ENCODE results near the gene PEX11A.

The PEX11A gene

DNA sequence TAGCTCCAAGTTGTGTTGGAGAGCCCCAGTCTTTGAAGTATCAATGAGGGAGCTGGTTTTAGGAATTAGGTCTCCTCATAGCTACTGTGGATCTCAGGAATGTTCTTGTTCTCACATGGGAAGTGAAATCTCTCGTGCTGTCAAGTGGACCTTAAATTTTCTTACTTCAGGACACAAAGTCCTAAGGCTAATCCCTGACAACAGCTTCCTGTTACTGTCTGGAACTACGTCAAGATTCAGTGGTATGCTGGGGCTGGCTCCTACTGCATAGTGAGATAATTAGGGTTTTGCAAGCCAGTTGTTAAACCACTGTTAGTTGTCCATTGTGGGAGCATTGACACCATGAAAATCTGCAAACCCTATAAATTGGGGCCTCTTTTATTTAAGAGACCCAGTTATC lies 37.7 kb upstream of the PEX11A start:
- H2BK15ac ChIP-seq (replicated peaks; ENCODE audit: low read depth), result no peak overlapping the region
- no peak overlapping the region for H3K9ac ChIP-seq (ENCODE audit: low read length)
- no peak overlapping the region for H3K4ac ChIP-seq (ENCODE audit: low read depth, low read length)
- no CpG with 5 or more reads among the region's 2 CpGs for WGBS (ENCODE audit: extremely low coverage, insufficient coverage, low lambda C conversion rate)
- H3K4me3 ChIP-seq (ENCODE audit: low read length), result no peak overlapping the region
- DNase-seq, result no peak
- H4K8ac ChIP-seq (ENCODE audit: low read depth, low read length), result no peak overlapping the region
- H3K4me1 ChIP-seq (ENCODE audit: control insufficient read depth, low read depth, low read length), result no peaks in the 10 kb centered on the region
- H3K36me3 ChIP-seq (ENCODE audit: control insufficient read depth, insufficient read depth, low read length), result no peaks in the 10 kb centered on the region
- no peak overlapping the region for H3K4me2 ChIP-seq (ENCODE audit: low read length)
- no peak overlapping the region for H2BK120ac ChIP-seq (ENCODE audit: low read depth, low read length)
- no peak overlapping the region for H4K5ac ChIP-seq (ENCODE audit: low read length)
- no peaks in the 10 kb centered on the region for H3K27me3 ChIP-seq (ENCODE audit: insufficient read depth, low read length, poor library complexity)
- H3K27ac ChIP-seq (ENCODE audit: low read depth, low read length), result no peak overlapping the region
- H3K79me1 ChIP-seq (ENCODE audit: low read length), result no peaks in the 10 kb centered on the region
- H3K79me2 ChIP-seq (ENCODE audit: control insufficient read depth, insufficient read depth, low read length), result no peaks in the 10 kb centered on the region
- H2BK5ac ChIP-seq (ENCODE audit: low read length), result no peak overlapping the region
- no peak overlapping the region for H3K56ac ChIP-seq (ENCODE audit: low read length)
- H3K18ac ChIP-seq (ENCODE audit: low read length), result no peak overlapping the region
- H3K23ac ChIP-seq (ENCODE audit: low read length), result no peak overlapping the region
- no peak overlapping the region for H2AK5ac ChIP-seq (ENCODE audit: low read length)

- H3K4me3 ChIP-seq (ENCODE audit: low read length), result no peak overlapping the region
These were observed 34.5 kb upstream of the PEX11A start for GRCh38 chr15:89725064-89725463.

GRCh38 chr15:89724621-89725020 lies 34.1 kb upstream of the PEX11A start:
- H3K4me2 ChIP-seq (ENCODE audit: low read length), result no peak overlapping the region
- H3K79me2 ChIP-seq (ENCODE audit: control insufficient read depth, insufficient read depth, low read length), result no peaks in the 10 kb centered on the region
- H2BK15ac ChIP-seq (replicated peaks; ENCODE audit: low read depth), result no peak overlapping the region
- H3K23ac ChIP-seq (ENCODE audit: low read length), result no peak overlapping the region
- no peak overlapping the region for H3K18ac ChIP-seq (ENCODE audit: low read length)
- H3K36me3 ChIP-seq (ENCODE audit: control insufficient read depth, insufficient read depth, low read length), result no peaks in the 10 kb centered on the region
- WGBS (ENCODE audit: extremely low coverage, insufficient coverage, low lambda C conversion rate), result no CpG with 5 or more reads among the region's 1 CpG
- no peak overlapping the region for H2BK5ac ChIP-seq (ENCODE audit: low read length)
- no peak for DNase-seq
- no peak overlapping the region for H3K9ac ChIP-seq (ENCODE audit: low read length)
- H3K4ac ChIP-seq (ENCODE audit: low read depth, low read length), result no peak overlapping the region
- H3K27ac ChIP-seq (ENCODE audit: low read depth, low read length), result no peak overlapping the region
- no peak overlapping the region for H4K5ac ChIP-seq (ENCODE audit: low read length)
- H3K4me1 ChIP-seq (ENCODE audit: control insufficient read depth, low read depth, low read length), result no peaks in the 10 kb centered on the region
- H3K27me3 ChIP-seq (ENCODE audit: insufficient read depth, low read length, poor library complexity), result no peaks in the 10 kb centered on the region
- H2AK5ac ChIP-seq (ENCODE audit: low read length), result no peak overlapping the region
- H3K4me3 ChIP-seq (ENCODE audit: low read length), result no peak overlapping the region
- no peak overlapping the region for H3K56ac ChIP-seq (ENCODE audit: low read length)
- H4K8ac ChIP-seq (ENCODE audit: low read depth, low read length), result no peak overlapping the region
- no peaks in the 10 kb centered on the region for H3K79me1 ChIP-seq (ENCODE audit: low read length)
- H2BK120ac ChIP-seq (ENCODE audit: low read depth, low read length), result no peak overlapping the region

More at GRCh38 chr15:89725064-89725463, 34.5 kb upstream of the PEX11A start:
- H3K4me2 ChIP-seq (ENCODE audit: low read length), result no peak overlapping the region
- no peak overlapping the region for H2BK5ac ChIP-seq (ENCODE audit: low read length)
- no peaks in the 10 kb centered on the region for H3K4me1 ChIP-seq (ENCODE audit: control insufficient read depth, low read depth, low read length)
- DNase-seq, result no peak
- no peak overlapping the region for H4K8ac ChIP-seq (ENCODE audit: low read depth, low read length)
- no peak overlapping the region for H2AK5ac ChIP-seq (ENCODE audit: low read length)
- H3K79me1 ChIP-seq (ENCODE audit: low read length), result no peaks in the 10 kb centered on the region
- no peaks in the 10 kb centered on the region for H3K27me3 ChIP-seq (ENCODE audit: insufficient read depth, low read length, poor library complexity)
- no peak overlapping the region for H3K27ac ChIP-seq (ENCODE audit: low read depth, low read length)
- H3K4ac ChIP-seq (ENCODE audit: low read depth, low read length), result no peak overlapping the region
- WGBS (ENCODE audit: extremely low coverage, insufficient coverage, low lambda C conversion rate), result no CpG with 5 or more reads among the region's 1 CpG
- H3K36me3 ChIP-seq (ENCODE audit: control insufficient read depth, insufficient read depth, low read length), result no peaks in the 10 kb centered on the region
- no peak overlapping the region for H3K18ac ChIP-seq (ENCODE audit: low read length)
- H3K23ac ChIP-seq (ENCODE audit: low read length), result no peak overlapping the region
- H3K9ac ChIP-seq (ENCODE audit: low read length), result no peak overlapping the region
- no peak overlapping the region for H2BK15ac ChIP-seq (replicated peaks; ENCODE audit: low read depth)
- H3K56ac ChIP-seq (ENCODE audit: low read length), result no peak overlapping the region
- H3K79me2 ChIP-seq (ENCODE audit: control insufficient read depth, insufficient read depth, low read length), result no peaks in the 10 kb centered on the region
- no peak overlapping the region for H4K5ac ChIP-seq (ENCODE audit: low read length)
- H2BK120ac ChIP-seq (ENCODE audit: low read depth, low read length), result no peak overlapping the region

- H2AK5ac ChIP-seq (ENCODE audit: low read length), result no peak overlapping the region
- no peak overlapping the region for H3K9ac ChIP-seq (ENCODE audit: low read length)
- no peak overlapping the region for H3K23ac ChIP-seq (ENCODE audit: low read length)
- H3K4ac ChIP-seq (ENCODE audit: low read depth, low read length), result no peak overlapping the region
- WGBS (ENCODE audit: extremely low coverage, insufficient coverage, low lambda C conversion rate), result no CpG with 5 or more reads among the region's 3 CpGs
- H2BK5ac ChIP-seq (ENCODE audit: low read length), result no peak overlapping the region
- H4K8ac ChIP-seq (ENCODE audit: low read depth, low read length), result no peak overlapping the region
- no peak overlapping the region for H3K4me2 ChIP-seq (ENCODE audit: low read length)
- H3K4me1 ChIP-seq (ENCODE audit: control insufficient read depth, low read depth, low read length), result no peaks in the 10 kb centered on the region
- H3K79me2 ChIP-seq (ENCODE audit: control insufficient read depth, insufficient read depth, low read length), result no peaks in the 10 kb centered on the region
- no peak overlapping the region for H3K56ac ChIP-seq (ENCODE audit: low read length)
- H3K27me3 ChIP-seq (ENCODE audit: insufficient read depth, low read length, poor library complexity), result no peaks in the 10 kb centered on the region
- no peaks in the 10 kb centered on the region for H3K79me1 ChIP-seq (ENCODE audit: low read length)
- no peak overlapping the region for H3K27ac ChIP-seq (ENCODE audit: low read depth, low read length)
- no peaks in the 10 kb centered on the region for H3K36me3 ChIP-seq (ENCODE audit: control insufficient read depth, insufficient read depth, low read length)
- H4K5ac ChIP-seq (ENCODE audit: low read length), result no peak overlapping the region
- no peak overlapping the region for H3K18ac ChIP-seq (ENCODE audit: low read length)
- DNase-seq, result no peak
- no peak overlapping the region for H2BK120ac ChIP-seq (ENCODE audit: low read depth, low read length)
- no peak overlapping the region for H2BK15ac ChIP-seq (replicated peaks; ENCODE audit: low read depth)
- H3K4me3 ChIP-seq (ENCODE audit: low read length), result no peak overlapping the region
These were observed 32.5 kb upstream of the PEX11A start for GRCh38 chr15:89723031-89723430.

DNA sequence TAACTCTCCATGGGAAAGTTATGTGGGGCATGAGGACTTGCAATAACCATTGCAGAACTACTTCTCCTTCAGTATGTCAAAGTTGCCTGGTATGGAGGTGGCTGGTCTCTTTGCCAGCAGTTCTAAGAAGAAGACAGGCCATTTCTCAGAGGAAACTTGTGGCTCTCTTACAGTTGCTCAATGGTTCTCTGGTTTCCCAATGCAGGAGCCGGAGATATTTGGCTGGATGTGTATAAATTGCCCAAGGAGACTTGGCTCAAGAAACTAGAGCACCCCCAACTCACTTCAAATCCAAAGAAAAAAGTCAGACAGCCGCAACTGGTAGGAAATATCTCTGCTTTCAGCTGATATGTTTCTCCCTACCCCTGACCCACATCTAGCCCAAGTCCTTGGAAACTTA lies 24.2 kb upstream of the PEX11A start:
- Histone ChIP-seq H2BK15ac (replicated peaks; ENCODE audit: low read depth) (no peak overlapping the region), H3K79me2 (ENCODE audit: control insufficient read depth, insufficient read depth, low read length) (no peaks in the 10 kb centered on the region), H3K4me1 (ENCODE audit: control insufficient read depth, low read depth, low read length) (no peaks in the 10 kb centered on the region), H2BK120ac (ENCODE audit: low read depth, low read length) (no peak overlapping the region), H3K23ac (ENCODE audit: low read length) (no peak overlapping the region), H4K8ac (ENCODE audit: low read depth, low read length) (no peak overlapping the region), H3K36me3 (ENCODE audit: control insufficient read depth, insufficient read depth, low read length) (no peaks in the 10 kb centered on the region), H3K4ac (ENCODE audit: low read depth, low read length) (no peak overlapping the region), H2BK5ac (ENCODE audit: low read length) (no peak overlapping the region), H2AK5ac (ENCODE audit: low read length) (no peak overlapping the region), H3K9ac (ENCODE audit: low read length) (no peak overlapping the region), H3K18ac (ENCODE audit: low read length) (no peak overlapping the region), H3K4me2 (ENCODE audit: low read length) (no peak overlapping the region), H4K5ac (ENCODE audit: low read length) (no peak overlapping the region), H3K27me3 (ENCODE audit: insufficient read depth, low read length, poor library complexity) (no peaks in the 10 kb centered on the region), H3K56ac (ENCODE audit: low read length) (no peak overlapping the region), H3K27ac (ENCODE audit: low read depth, low read length) (no peak overlapping the region), H3K4me3 (ENCODE audit: low read length) (no peak overlapping the region), H3K79me1 (ENCODE audit: low read length) (no peaks in the 10 kb centered on the region)
- no peak for DNase-seq
- no CpG with 5 or more reads among the region's 2 CpGs for WGBS (ENCODE audit: extremely low coverage, insufficient coverage, low lambda C conversion rate)

- Histone ChIP-seq H2BK15ac (replicated peaks; ENCODE audit: low read depth) (no peak overlapping the region), H3K4ac (ENCODE audit: low read depth, low read length) (no peak overlapping the region), H3K79me2 (ENCODE audit: control insufficient read depth, insufficient read depth, low read length) (no peaks in the 10 kb centered on the region), H3K27ac (ENCODE audit: low read depth, low read length) (no peak overlapping the region), H3K4me3 (ENCODE audit: low read length) (no peak overlapping the region), H3K23ac (ENCODE audit: low read length) (no peak overlapping the region), H3K56ac (ENCODE audit: low read length) (no peak overlapping the region), H3K79me1 (ENCODE audit: low read length) (no peaks in the 10 kb centered on the region), H3K4me1 (ENCODE audit: control insufficient read depth, low read depth, low read length) (no peaks in the 10 kb centered on the region), H3K27me3 (ENCODE audit: insufficient read depth, low read length, poor library complexity) (peaks cover 2% of the 10 kb centered on the region), H3K4me2 (ENCODE audit: low read length) (no peak overlapping the region), H2AK5ac (ENCODE audit: low read length) (no peak overlapping the region), H3K18ac (ENCODE audit: low read length) (no peak overlapping the region), H2BK5ac (ENCODE audit: low read length) (no peak overlapping the region), H3K9ac (ENCODE audit: low read length) (no peak overlapping the region), H4K8ac (ENCODE audit: low read depth, low read length) (no peak overlapping the region), H3K36me3 (ENCODE audit: control insufficient read depth, insufficient read depth, low read length) (no peaks in the 10 kb centered on the region), H4K5ac (ENCODE audit: low read length) (no peak overlapping the region), H2BK120ac (ENCODE audit: low read depth, low read length) (no peak overlapping the region)
- WGBS (ENCODE audit: extremely low coverage, insufficient coverage, low lambda C conversion rate), result no CpG with 5 or more reads among the region's 1 CpG
- no peak for DNase-seq
These were observed 17.0 kb upstream of the PEX11A start for GRCh38 chr15:89707577-89707976.

All from mesendoderm (in vitro differentiated cells).